ENCODE data around the gene ELK3. TPM values are rescaled to one million over a fixed set of nuclear protein-coding genes. Genes with fewer than 3 reads are reported as not detected.

Gene ELK3
- total and polyA plus RNA-seq, 2 of the 13 experiments (the other 11 are each of a cell fraction or from before 2014, with no cell fraction given), result 2.9 to 3.2 TPM

DNA sequence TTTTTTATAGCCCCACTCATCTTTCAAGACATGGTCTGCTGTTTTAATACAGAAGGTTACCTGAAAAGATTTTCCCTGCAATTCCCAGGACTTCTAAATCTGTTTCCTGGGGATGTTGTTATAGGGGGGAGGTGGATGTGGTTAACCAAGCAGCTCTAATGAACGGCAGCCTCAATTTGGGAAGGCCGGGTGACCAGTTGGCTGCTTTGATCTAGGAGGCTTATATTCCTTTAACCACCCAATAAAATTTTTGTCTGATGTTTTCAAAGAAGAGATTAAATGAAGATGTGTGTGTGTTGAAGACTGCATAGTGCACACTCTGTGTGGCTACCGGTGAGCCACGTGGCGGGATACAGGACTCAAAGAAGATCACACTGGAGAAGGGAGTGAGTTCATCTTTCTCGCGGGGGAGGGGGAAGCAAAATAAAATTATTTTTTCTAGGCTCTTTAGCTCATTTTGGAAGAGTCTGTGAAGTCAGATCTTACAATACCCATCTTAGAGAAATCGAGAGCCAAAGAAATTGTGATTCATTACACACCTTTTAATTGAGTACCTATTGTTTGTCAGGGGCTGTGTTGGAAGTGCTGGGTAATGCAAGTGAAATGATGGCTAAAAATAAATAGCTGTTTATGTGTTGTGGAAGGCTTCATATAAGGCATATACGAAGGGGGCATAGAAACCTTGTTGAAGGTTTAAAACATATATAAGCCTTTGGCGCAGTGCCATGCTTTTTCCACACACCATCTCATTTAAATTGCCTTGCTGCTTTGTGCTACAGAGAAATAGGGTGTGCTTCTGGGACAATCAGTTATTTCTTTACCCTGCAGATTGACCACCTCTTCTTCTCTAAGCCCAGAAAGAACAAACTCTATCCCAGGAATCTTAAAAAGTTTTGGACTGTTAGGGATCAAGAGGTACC lies 18.5 kb downstream of the ELK3 start:
- DNase-seq (ENCODE audit: low spot score) (no peak), FAIRE-seq (no peak), ATAC-seq (no peak)
- Histone ChIP-seq H3K4me1 (ENCODE audit: insufficient read depth, low read length) (peaks cover 36% of the 10 kb centered on the region), H3K9me3 (ENCODE audit: low read length) (no peaks in the 10 kb centered on the region), H4K20me1 (ENCODE audit: insufficient read depth, low read length) (no peaks in the 10 kb centered on the region), H3K27me3 (ENCODE audit: control insufficient read depth in 1 of 2, insufficient read depth in 2 of 2, low read length in 2 of 2) (peaks cover 0 to 1% of the 10 kb centered on the region in 2 experiments; a peak in 1 of 5 replicates), H3K27ac (ENCODE audit: extremely low read length, insufficient read depth, low read length) (no peak overlapping the region), H2AFZ (ENCODE audit: low read length) (no peak overlapping the region), H3K4me3 (replicated peaks in 1 of 3; ENCODE audit: insufficient read depth in 1 of 3, low read depth in 2 of 3, low read length in 3 of 3) (no peak overlapping the region), H3K4me2 (ENCODE audit: low read depth, low read length) (no peak overlapping the region), H3K9ac (ENCODE audit: insufficient read depth, low read depth, low read length) (no peak overlapping the region), H3K79me2 (ENCODE audit: insufficient read depth, low read length) (no peaks in the 10 kb centered on the region), H3K36me3 (replicated peaks in 1 of 2; ENCODE audit: control insufficient read depth in 1 of 2, insufficient read depth in 2 of 2, low read length in 2 of 2) (no peaks in the 10 kb centered on the region)
- WGBS (ENCODE audit: low lambda C conversion rate), result 87% methylated on average over 10 of the region's 10 CpGs
- intact Hi-C loops (cut with micrococcal nuclease; ENCODE audit: unreplicated experiment) (loop anchor here (10.0 kb wide), 1 partner anchor 52 kb away; no protein-coding TSS in a partner anchor), in situ Hi-C loops (cut with HindIII; ENCODE audit: extremely low pct_ligation_motif_present, low pct_unique_long_range_greater_than_20kb) (loop anchor here (5.0 to 25.0 kb wide), 2 partner anchors 150 to 300 kb away; no protein-coding TSS in a partner anchor)
- ChIA-PET CTCF (ENCODE audit: low intra/inter-chr PET ratio, low total read pairs) (no interaction called here), POLR2A (no interaction called here)
- BruUV-seq (replicated peaks), result no TSS peak
- TF ChIP-seq GATA4 (IDR thresholded peaks at IDR 0.05; ENCODE audit: borderline replicate concordance, low read depth) (no peak), SP2 (CRISPR knock-in tag; IDR thresholded peaks at IDR 0.05) (no peak), ZBTB34 (CRISPR knock-in tag; IDR thresholded peaks at IDR 0.05) (no peak), CREBL2 (CRISPR knock-in tag; IDR thresholded peaks at IDR 0.05; ENCODE audit: borderline replicate concordance) (no peak)

Measured in HepG2 (cell line).